Spleen (tissue), 7 donors: ENCODE measurements around the gene UBR2.
A peak's percentile ranks its signal among the peaks of the same experiment; 100 is the strongest.

Experiments
- POLR2A ChIP-seq, 3 donors: fragments of 450-650 bp; IDR thresholded peaks; one replicate each; pipeline ENCODE4 v1.5.1; 2017; ENCODE audit warnings: antibody characterized with exemption in 3 of 3, mild to moderate bottlenecking in 1 of 3
- POLR2AphosphoS5 ChIP-seq, 3 donors: sonication (generic); formaldehyde crosslinking; IDR thresholded peaks; one replicate each; pipeline ENCODE4 v1.5.1; 2017; ENCODE audit warnings: antibody characterized with exemption in 3 of 3
- TF ChIP-seq, protein P1 (sequence below), 11 experiments: fragments of 200-600 bp in 7 of 11; fragments of 450-650 bp in 4 of 11; sonication (generic) in 4 of 11; IDR thresholded peaks in 8 of 11; conservative IDR thresholded peaks in 3 of 11; 1 replicate in 7 of 11; 2 replicates in 4 of 11; pipeline versions ENCODE4 v1.4.0 to v1.8.0; 2016 to 2021; ENCODE audit warnings: antibody characterized with exemption in 11 of 11, inconsistent platforms in 4 of 11, mild to moderate bottlenecking in 1 of 11
- donor health status: DM: no; HTN: no; CAD: no; lungs with moderate emphysema.
- donor health status: DM: no; HTN: no; CAD: no.
- donor health status: DM: no; HTN: no; CAD: no.

DNA sequence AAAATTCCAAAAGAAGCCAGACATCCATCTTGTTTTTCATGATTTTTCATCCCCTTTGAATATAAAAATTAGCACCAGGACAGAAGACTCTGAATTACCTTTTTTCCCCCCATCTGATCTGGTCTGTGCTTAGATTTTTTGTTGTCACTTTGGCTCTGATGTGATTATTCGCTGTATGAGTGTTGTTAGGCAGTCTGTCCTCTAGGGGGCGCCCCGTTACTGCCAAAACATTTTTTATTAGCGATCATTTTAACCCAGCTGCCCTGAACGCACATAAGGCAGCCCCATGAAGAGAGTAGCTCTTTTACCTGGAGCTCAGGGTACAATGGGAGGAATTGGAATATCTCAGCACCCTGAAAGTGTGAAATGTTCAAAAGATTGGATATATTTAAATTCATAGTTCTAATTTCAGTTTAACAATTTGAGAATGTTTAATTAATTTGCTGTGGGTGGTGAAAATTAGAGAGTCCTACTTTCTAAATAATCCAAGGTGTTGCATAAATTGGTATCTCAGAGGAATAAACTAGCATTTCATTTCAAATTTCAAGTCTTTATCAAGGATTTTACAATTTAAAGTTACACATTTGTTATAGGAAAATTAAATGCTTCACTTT, 97.8 kb downstream of the UBR2 start:
- TF ChIP-seq, protein P1, sequence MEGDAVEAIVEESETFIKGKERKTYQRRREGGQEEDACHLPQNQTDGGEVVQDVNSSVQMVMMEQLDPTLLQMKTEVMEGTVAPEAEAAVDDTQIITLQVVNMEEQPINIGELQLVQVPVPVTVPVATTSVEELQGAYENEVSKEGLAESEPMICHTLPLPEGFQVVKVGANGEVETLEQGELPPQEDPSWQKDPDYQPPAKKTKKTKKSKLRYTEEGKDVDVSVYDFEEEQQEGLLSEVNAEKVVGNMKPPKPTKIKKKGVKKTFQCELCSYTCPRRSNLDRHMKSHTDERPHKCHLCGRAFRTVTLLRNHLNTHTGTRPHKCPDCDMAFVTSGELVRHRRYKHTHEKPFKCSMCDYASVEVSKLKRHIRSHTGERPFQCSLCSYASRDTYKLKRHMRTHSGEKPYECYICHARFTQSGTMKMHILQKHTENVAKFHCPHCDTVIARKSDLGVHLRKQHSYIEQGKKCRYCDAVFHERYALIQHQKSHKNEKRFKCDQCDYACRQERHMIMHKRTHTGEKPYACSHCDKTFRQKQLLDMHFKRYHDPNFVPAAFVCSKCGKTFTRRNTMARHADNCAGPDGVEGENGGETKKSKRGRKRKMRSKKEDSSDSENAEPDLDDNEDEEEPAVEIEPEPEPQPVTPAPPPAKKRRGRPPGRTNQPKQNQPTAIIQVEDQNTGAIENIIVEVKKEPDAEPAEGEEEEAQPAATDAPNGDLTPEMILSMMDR (IDR thresholded peaks at IDR 0.05 in 8 of 11, conservative IDR thresholded peaks at IDR 0.05 in 3 of 11) = peak; percentile 59 to 91 (median 89)
- TF ChIP-seq POLR2AphosphoS5 (IDR thresholded peaks at IDR 0.05) = peak in 1 of 3 donors; percentile 55
- no peak for TF ChIP-seq POLR2A (IDR thresholded peaks at IDR 0.05)
